Sciatic nerve (tissue), 2 donors: ENCODE measurements around the gene MACC1. TPM values are rescaled to one million over a fixed set of nuclear protein-coding genes. Genes with fewer than 3 reads are reported as not detected.
"Not testable (repeated sequence)": the region's sequence is repeated elsewhere in the genome, so short reads cannot be mapped to it uniquely, and the experiment has no call there.

Source experiments
- ATAC-seq: fragments of 200-7000 bp; cut with Tn5 transposase; one replicate; pipeline ENCODE4 v1.9.1; 2020; ENCODE audit warnings: mild to moderate bottlenecking, moderate library complexity
- DNase-seq: peaks from one replicate; pipeline ENCODE4 v3.0.0-alpha.2; 2020; ENCODE audit warnings: low spot score
- intact Hi-C: fragments of 100-400 bp; cut with DNase I; formaldehyde crosslinking; loops from one replicate; pipeline ENCODE4 v1.14.2; 2022
- total RNA-seq: library from RNA; stranded (reverse); fragmentation: NEBNext Ultra II Directional; extraction: Animal tissue kit (Norgen Biotek cat#: 25700); gene quantifications from one replicate; pipeline ENCODE4 v1.2.1, GENCODE V29; 2021
- donor health status: DM: no; HTN: no; CAD: no.
- donor health status: DM: no; HTN: no; CAD: no.

MACC1 gene
- total RNA-seq, 1 donor from 2014 or later: 0.98 TPM

- DNase-seq (no peak), ATAC-seq (no peak)
- intact Hi-C loops: no loop called here
Observed at GRCh38 chr7:20213378-20213777, 3.8 kb downstream of the MACC1 start.

DNA sequence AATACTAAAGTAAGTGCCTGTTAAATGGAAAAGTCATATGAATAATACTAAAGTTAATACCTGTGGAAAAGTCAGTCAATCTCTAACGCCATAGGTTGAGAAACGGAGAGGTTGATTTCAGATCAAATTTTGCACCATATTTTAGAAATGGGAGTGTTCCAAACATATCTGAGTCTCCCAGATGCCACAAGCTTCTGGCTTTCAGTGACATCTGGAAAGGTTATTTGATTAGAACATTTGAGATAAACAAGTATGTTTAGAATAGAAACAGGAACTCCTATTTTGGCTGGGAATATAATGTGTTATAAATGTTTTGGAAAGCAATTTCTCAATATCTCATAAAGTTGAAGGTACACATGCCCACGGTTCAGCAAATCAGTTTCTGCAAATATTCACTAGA is 5.8 kb downstream of the MACC1 start:
- intact Hi-C loops: no loop called here
- no peak for DNase-seq
- no peak for ATAC-seq

DNA sequence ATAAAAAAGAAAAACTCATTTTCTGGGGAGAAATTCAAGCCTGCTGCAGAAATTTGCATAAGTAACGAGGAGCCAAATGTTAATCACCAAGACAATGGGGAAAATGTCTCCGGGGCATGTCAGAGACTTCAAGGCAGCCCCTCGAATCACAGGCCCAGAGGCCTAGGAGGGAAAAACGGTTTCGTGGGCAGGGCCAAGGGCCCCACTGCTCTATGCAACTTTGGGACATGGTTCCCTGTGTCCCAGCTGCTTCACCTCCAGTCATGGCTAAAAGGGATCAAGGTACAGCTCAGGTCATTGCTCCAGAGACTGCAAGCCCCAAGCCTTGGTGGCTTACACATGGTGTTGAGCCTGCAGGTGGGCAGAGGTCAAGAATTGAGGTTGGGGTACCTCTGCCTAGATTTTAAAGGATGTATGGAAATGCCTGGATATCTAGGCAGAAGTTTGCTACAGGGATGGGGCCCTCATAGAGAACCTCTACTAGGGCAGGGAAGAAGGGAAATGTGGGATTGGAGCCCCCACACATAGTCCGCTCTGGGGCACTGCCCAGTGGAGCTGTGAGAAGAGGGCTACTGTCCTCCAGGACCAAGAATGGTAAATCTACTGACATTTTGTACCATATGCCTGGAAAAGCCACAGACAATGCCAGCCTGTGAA is 8.4 kb downstream of the MACC1 start:
- intact Hi-C loops: no loop called here
- DNase-seq (no peak), ATAC-seq (no peak)

- ATAC-seq, DNase-seq, intact Hi-C loops: not testable (repeated sequence)
Observed at GRCh38 chr7:20207811-20208210, 9.4 kb downstream of the MACC1 start.

DNA sequence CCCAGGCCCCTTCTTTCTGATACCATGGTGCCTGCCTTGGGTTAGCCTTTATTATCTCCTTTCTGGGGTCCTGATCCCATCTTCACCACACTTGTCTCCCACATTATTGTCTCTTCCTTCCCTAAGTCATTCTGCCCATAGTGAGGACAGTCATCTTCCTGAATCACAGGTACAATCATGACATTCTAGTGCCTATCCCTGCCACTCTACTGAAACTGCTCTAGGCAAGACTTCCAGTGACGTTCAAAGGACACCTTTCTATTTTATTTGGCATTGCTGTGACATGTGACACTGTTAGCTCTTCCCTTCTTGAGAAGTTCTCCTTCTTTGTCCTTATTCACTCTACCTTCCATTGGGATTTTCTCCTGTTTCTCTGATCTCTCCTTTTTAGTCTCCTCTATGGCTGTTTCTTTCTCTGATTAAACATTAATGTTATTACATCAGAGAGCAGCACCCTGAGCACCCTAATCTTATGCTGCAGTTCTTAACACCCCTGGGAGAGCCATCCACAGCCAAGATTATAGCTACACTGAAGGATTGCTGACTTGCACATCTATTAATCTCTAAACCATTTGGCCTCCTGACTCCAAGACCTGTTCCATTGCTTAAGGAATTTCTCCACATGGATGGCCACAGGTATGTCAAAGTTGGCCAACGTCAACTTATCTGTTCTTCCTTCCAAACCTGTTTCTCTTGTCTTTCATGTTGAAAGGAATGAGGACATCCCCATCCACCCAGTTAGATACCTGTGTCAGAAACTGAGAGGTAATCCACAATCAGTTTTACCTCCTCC is 10.9 kb downstream of the MACC1 start:
- ATAC-seq: no peak
- intact Hi-C loops: no loop called here
- DNase-seq: no peak

DNA sequence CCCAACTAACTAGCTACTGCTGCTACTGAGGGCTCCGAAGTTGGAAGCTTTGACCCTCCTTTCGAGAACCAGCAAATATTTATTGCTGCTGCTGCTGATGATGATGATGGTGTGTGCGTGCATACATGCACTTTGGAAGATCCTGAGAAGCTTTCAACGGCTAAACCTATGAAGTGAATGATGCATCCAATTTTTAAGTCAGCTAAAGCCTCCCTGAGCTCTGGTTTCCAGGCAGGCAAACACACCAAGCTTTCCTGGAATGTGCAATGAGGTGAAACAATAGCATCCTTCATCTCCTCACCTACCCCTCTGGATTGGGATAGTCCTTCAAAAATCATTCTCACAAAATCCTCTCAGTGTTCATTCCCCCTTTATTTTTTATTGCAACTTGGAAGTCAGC is 13.9 kb downstream of the MACC1 start:
- DNase-seq: no peak
- intact Hi-C loops: no loop called here
- no peak for ATAC-seq

DNA sequence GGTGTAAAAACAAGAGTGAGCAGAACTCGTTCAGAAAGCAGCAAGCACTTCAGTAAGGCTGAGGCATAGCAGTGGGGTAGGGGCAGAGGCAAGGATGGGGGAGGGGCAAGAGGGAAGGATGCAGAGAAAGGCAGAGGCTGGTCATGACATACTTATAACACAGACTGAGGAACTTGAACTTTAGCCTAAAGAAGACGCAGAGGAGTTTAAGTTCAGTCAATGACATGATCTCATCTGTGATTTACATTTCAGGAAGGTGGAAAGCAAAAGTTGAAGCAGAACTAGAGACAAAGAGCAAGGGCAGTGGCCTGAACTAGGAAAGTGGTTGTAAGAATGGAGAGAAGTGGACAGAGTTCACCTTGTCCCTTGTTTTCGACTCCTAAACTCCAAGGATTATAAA is 15.8 kb downstream of the MACC1 start:
- peak; percentile 51 for ATAC-seq

DNA sequence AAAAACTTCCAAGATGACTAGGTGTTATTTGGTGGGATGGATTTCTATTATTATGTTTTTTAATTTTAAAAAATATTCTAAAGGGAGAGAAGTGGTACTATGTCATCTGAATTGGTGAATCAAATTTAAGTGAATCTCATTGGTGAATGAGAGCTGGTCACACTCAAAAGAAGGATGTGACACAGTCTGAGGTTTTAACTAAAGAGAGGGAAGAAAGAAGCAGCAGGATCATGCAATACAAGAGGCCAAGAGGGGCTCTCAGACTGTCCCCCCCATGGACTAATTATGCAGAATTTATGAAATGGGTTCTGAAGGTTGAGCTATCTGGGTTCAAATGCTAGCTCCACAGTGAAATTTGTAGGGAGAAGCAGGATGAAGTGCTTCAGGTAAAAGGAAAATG is 16.2 kb downstream of the MACC1 start:
- ATAC-seq (no peak), DNase-seq (no peak)
- intact Hi-C loops: no loop called here

More for the DNA sequence above, 15.8 kb downstream of the MACC1 start:
- no peak for DNase-seq
- intact Hi-C loops: no loop called here

DNA sequence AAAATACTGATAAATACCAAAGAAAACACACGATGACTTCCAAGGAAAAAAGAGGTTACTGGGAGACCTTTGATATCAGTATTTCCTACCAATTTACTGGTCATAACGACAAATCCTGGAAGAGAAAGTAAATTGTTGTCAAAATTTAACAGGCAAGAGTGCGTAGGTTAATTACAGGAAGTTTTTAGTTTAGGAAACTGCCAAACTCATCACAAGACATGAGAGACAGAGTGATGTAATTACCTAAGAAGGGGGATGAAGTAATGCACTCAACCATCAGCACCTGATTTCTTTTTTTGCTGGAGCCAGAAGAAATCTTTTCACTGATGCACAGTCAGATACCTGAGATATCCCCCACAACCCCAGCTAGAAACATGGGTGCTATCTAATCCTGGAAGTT is 16.8 kb downstream of the MACC1 start:
- DNase-seq (no peak), ATAC-seq (no peak)
- intact Hi-C loops: no loop called here

GRCh38 chr7:20199015-20199737 is 18.0 kb downstream of the MACC1 start:
- peak; percentile 70 for ATAC-seq
- DNase-seq: no peak
- intact Hi-C loops: no loop called here

DNA sequence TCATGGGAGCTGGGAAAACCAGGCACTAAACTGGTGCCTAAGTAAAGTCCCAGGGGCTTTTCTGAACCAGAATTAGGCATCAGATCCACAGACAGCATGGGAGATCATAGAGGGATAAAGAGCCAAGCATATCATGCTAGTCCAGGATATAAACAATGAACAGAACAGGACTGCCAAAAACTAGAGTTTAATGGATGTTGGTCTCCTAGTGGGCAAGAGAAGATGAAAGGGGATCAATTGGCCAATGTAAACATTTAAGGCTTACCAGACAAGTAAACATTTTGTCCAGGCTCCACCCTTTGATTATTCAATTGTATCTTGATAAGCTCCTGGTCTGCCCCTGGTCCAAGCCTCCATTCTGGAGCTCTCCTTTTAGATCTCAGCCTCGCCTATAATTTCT is 18.9 kb downstream of the MACC1 start:
- intact Hi-C loops: no loop called here
- ATAC-seq (no peak), DNase-seq (no peak)

DNA sequence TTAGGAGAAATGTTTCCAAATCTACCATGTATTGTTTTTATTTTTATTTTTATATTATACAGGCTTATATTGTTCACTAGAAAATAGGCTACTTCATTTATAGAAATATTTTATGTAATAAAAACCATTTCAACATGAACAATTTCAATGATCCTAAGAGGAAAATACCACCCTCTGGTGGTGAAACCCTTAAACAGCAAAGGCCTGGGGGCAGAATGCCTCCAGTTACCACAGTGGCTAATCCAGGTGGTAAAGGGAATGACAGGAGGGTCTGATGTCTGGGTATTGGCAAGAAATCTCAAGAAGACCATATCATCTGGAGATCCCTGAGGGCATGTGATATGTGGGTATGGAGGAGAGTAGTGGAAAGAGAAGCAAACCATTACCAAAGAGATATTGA is 19.3 kb downstream of the MACC1 start:
- intact Hi-C loops: no loop called here
- DNase-seq (no peak), ATAC-seq (no peak)

DNA sequence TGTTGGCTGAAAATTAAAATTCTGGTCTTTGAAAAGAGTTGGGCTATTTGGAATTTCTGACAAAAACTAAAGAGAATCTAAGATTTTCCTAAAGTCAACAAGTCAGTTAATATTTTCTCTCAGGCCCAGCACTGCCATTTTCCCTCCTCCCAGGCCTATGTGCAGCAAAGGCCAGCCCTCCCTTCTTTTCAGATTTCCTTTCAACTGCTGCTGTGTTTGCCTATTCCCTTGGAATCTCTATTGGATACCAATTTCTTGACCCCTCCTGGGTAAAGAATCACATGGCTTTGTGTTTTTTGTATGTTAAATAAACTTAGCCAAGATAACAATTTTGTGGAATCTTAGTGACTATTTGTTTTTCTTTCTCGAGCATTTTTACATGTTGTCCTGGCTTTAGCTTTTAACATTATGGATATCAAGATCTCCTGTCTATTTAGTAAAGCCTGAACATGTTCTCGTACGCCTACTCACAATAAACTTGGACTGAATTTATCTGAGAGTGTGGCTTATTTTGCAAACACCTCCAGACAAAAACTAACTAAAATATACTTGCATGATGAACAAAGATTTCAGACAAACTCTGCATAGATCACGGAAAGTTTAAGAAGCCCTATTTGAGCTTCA is 19.9 kb downstream of the MACC1 start:
- DNase-seq (no peak), ATAC-seq (no peak)
- intact Hi-C loops: no loop called here

GRCh38 chr7:20194343-20194995 is 22.7 kb downstream of the MACC1 start:
- no peak for ATAC-seq
- intact Hi-C loops: no loop called here
- no peak for DNase-seq

DNA sequence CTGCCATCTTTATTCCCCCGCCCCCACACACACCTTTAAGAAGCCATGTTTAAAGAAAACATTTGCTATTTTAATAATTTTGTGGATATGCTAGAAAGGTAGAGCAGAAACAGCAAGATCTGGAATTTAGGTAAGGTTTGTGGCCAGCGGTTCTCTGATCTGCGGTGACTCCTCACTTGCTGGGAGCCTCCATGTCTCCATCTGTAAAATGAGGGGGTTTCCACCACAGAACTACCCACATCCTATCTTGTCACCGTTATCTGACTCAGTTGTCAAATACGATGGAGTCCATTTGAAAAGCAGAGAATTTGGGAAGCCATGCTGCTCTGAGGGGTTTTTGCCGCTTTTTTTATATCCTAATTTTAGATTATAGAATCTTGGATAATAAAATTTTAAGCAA is 23.3 kb downstream of the MACC1 start:
- ATAC-seq: no peak
- intact Hi-C loops: no loop called here
- DNase-seq: no peak

DNA sequence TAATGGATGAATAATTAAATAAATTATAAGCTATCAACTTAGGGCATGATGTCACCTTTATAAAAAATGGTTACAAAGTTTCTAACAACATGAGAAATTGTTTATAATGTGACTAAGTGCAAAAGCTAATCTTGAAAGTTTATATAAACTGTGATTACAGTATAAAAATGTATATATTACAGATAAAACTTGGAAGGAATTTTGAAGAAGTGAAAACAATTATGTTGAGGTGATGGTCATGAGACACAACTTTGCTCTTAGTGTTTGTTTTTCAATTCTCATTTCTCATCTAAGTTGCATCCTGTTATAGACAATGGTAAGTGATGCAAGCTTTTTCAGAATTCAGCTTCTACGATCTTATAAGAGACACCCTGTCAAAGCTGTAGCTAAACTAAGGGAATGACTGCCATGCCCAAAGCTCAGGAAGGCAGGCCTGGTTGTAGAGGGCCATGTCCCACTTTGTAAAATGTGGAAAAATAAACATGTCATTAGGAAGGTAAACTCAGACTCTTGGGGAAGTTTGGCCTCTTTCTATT is 23.9 kb downstream of the MACC1 start:
- ATAC-seq (no peak), DNase-seq (no peak)
- intact Hi-C loops: no loop called here

DNA sequence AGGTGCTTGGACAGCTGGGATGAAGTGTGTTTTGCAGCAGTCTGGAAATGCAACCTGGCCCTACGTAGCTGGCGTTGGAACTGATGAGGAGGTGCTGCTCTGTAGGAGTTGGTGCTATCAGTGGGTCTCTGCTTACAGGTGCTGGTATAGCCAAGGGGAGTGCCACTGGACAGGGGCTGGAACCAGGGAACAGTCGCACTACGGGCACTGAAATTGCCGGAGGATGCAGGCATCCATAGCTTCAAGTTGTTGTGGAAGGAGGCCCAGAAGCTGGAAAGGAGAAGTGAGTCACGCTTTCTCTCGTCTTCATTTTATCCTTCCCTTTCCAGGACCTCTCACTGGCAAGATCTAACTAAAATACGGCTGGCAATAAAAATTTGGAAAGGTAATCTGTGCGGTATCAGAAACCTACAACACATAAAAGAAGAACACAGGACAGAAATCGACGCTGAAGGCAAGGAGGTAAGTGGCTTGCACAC is 25.8 kb downstream of the MACC1 start:
- intact Hi-C loops: no loop called here
- ATAC-seq (no peak), DNase-seq (no peak)

DNA sequence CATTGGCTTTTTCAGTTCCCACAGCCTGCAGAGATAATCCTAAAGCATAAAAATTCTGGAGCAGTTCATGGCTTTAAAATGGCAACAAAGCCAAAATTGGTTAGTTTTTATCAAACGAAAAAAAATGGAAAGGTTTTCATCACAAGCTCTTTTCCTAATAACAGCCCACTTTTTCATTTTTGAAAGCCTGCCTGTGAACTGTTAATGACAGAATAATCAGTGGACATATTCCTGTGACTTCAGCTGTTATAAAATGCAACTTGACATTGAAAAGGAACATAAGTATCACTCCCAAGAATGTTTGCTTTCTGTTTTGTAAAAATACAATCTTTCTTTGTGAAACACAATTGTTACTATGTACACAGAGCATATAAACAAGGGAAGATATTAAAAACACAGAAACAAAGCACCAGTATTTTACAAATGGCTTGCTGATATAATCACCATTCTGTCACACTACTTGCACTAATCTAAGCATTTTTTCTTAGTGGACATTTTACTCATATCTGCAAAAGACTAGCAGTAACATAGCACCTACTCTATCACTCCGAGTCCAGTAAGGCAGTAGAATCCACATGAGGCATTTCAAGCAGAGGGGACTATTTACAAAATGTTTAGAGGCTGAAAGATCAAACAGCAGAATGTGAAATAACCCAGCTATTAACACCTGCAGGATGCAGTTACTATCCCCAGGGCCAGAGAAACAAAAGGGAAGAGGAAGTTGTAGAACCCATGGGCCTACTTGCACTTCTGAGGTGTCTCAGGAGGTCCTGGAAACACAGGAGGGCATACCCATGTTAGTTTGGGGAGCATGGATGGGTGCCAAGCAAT is 26.4 kb downstream of the MACC1 start:
- intact Hi-C loops: no loop called here
- no peak for ATAC-seq

More for the DNA sequence above, 26.4 kb downstream of the MACC1 start:
- DNase-seq: no peak
